Measurements from ENCODE around the gene UBE3C.

Gene UBE3C

DNA sequence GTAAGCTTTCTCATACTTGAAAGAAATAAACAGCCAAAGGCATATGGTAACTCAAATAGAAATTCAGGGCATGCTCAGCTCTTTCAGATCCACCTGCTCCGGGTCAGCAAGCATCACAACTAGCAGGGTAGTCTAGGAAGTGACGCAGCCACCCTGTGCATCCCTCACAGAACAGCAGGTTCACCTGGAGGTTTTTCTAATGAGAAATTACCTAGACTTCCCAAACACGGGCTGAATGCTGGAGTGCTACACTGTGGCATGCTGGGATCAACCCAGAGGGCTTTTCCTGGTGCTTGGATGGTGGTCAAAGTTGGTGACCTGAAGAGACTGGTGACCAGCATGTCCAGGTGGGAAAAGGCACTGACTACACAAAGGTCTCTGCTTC is 131.3 kb downstream of the UBE3C start:
- no peak for TF ChIP-seq CREB1 (IDR thresholded peaks at IDR 0.05; ENCODE audit: low read depth)
- TF ChIP-seq ZBTB7A (IDR thresholded peaks at IDR 0.05; ENCODE audit: low read depth): no peak
- TF ChIP-seq EP300 (IDR thresholded peaks at IDR 0.05; ENCODE audit: borderline replicate concordance): no peak
- no peak for TF ChIP-seq YY1 (IDR thresholded peaks at IDR 0.05; ENCODE audit: low read depth)
- TF ChIP-seq TAF1 (IDR thresholded peaks at IDR 0.05; ENCODE audit: low read depth): no peak
- no peak for TF ChIP-seq TCF12 (IDR thresholded peaks at IDR 0.05; ENCODE audit: low read depth)
- TF ChIP-seq, protein P1, sequence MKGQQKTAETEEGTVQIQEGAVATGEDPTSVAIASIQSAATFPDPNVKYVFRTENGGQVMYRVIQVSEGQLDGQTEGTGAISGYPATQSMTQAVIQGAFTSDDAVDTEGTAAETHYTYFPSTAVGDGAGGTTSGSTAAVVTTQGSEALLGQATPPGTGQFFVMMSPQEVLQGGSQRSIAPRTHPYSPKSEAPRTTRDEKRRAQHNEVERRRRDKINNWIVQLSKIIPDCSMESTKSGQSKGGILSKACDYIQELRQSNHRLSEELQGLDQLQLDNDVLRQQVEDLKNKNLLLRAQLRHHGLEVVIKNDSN (IDR thresholded peaks at IDR 0.05): no peak
- TF ChIP-seq TEAD4 (IDR thresholded peaks at IDR 0.05): no peak
- TF ChIP-seq NFIC (IDR thresholded peaks at IDR 0.05): no peak
- TF ChIP-seq CEBPB (IDR thresholded peaks at IDR 0.05): no peak
- TF ChIP-seq, protein P2, sequence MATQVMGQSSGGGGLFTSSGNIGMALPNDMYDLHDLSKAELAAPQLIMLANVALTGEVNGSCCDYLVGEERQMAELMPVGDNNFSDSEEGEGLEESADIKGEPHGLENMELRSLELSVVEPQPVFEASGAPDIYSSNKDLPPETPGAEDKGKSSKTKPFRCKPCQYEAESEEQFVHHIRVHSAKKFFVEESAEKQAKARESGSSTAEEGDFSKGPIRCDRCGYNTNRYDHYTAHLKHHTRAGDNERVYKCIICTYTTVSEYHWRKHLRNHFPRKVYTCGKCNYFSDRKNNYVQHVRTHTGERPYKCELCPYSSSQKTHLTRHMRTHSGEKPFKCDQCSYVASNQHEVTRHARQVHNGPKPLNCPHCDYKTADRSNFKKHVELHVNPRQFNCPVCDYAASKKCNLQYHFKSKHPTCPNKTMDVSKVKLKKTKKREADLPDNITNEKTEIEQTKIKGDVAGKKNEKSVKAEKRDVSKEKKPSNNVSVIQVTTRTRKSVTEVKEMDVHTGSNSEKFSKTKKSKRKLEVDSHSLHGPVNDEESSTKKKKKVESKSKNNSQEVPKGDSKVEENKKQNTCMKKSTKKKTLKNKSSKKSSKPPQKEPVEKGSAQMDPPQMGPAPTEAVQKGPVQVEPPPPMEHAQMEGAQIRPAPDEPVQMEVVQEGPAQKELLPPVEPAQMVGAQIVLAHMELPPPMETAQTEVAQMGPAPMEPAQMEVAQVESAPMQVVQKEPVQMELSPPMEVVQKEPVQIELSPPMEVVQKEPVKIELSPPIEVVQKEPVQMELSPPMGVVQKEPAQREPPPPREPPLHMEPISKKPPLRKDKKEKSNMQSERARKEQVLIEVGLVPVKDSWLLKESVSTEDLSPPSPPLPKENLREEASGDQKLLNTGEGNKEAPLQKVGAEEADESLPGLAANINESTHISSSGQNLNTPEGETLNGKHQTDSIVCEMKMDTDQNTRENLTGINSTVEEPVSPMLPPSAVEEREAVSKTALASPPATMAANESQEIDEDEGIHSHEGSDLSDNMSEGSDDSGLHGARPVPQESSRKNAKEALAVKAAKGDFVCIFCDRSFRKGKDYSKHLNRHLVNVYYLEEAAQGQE (IDR thresholded peaks at IDR 0.05; ENCODE audit: low read depth): no peak
- TF ChIP-seq, protein P3, sequence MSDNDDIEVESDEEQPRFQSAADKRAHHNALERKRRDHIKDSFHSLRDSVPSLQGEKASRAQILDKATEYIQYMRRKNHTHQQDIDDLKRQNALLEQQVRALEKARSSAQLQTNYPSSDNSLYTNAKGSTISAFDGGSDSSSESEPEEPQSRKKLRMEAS (IDR thresholded peaks at IDR 0.05): no peak
- TF ChIP-seq FOXM1 (IDR thresholded peaks at IDR 0.05; ENCODE audit: borderline replicate concordance, low read depth): no peak

DNA sequence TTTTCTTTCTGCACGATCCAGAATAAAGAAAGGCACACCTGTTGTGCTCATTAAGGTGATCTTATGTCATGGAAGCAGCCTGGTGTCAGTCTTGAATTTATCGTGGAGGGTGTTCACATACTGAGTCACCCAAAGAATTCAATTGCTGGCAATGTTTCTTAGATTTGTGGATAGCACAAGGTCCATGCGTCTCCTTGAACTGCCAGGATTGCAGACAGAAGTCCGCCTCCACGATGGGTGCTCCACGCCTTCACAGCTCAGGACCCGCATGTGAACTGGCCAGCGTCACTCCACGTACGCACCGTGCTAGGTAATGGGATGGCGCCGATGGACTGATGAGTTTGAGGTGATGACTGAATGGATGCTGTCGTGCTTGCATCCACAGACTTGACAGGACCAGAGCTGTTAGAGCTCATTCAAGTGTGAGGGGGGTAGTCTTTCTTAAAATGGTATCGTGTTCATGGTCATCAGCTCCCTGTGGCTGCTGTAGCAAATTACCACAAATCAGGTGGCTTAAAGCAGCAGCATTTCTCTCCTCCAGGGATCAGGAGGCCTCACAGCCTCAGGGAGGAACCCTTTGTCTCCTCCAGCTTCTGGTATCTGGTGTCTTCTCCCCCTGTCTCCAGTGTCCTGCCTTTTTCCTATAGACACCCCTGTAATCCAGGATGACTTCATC is 132.7 kb downstream of the UBE3C start:
- no peak for TF ChIP-seq TAF1 (IDR thresholded peaks at IDR 0.05; ENCODE audit: low read depth)
- TF ChIP-seq TEAD4 (IDR thresholded peaks at IDR 0.05): no peak
- no peak for TF ChIP-seq RAD21 (IDR thresholded peaks at IDR 0.05; ENCODE audit: low read depth)
- TF ChIP-seq, protein P2 (IDR thresholded peaks at IDR 0.05; ENCODE audit: low read depth): no peak
- TF ChIP-seq CREB1 (IDR thresholded peaks at IDR 0.05; ENCODE audit: low read depth): no peak
- no peak for TF ChIP-seq FOXM1 (IDR thresholded peaks at IDR 0.05; ENCODE audit: borderline replicate concordance, low read depth)
- TF ChIP-seq YY1 (IDR thresholded peaks at IDR 0.05; ENCODE audit: low read depth): no peak
- TF ChIP-seq NFIC (IDR thresholded peaks at IDR 0.05): no peak
- no peak for TF ChIP-seq EP300 (IDR thresholded peaks at IDR 0.05; ENCODE audit: borderline replicate concordance)
- no peak for TF ChIP-seq ZBTB7A (IDR thresholded peaks at IDR 0.05; ENCODE audit: low read depth)
- TF ChIP-seq, protein P1 (IDR thresholded peaks at IDR 0.05): no peak
- TF ChIP-seq TCF12 (IDR thresholded peaks at IDR 0.05; ENCODE audit: low read depth): no peak
- TF ChIP-seq, protein P3 (IDR thresholded peaks at IDR 0.05): no peak

DNA sequence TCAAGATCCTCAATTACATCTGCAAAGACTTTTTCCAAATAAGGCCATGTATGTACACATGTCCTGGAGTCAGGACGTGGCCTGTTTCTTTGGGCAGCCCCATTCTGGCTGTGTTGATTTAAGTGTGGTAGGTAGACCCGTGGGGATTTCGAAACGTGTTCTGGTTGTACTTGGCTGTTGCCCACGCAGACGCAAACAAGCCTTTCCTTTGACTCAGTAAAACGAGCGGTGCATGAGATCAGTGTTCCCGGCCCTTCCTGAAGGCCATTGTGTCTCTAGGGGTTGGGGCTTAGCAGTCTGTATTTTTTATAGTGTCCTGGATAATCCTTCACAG is 133.2 kb downstream of the UBE3C start:
- TF ChIP-seq CEBPB (IDR thresholded peaks at IDR 0.05) (no peak), NFIC (IDR thresholded peaks at IDR 0.05) (no peak)
- TF ChIP-seq, protein P1 (IDR thresholded peaks at IDR 0.05): no peak

DNA sequence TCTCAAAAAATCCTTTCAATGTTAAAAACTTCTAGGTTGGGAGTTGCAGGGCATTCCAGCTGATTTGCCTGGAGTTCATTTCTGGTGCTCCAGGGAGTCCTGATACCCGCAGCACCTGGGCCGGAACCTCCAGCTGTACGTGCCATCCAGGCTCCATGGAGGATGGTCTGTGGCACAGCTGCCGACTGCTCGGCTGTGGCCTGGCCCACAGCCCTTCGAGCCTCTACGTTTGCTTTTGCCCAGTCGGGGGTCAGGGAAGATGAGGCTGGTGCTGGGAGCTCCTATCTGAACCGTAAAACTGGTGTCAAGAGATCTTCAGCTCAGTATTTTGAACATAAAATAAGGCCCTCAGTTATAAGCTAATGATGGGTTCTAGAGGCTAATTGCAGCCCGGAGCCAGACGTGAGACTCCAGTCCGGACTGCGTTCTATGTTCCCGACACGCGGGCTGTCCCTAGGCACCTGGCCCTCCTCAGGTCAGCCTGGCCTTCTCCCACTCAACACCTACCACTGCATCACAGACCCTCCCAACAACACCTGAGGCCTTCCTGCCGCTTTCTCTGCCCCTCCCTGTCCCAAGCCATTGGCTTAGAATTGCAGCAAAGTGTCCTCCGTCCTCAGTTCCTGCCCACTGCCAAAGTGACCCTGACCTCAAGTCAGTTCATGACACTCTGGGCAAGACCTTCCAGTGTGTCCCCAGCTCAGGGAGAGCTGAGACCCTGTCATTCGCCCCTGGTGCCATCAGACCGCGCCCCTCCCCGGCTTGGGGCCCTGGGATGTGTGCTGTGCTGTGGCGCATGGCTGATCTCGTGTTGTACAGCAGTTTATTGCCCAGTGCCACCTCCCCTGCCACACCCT is 133.9 kb downstream of the UBE3C start:
- no peak for TF ChIP-seq CEBPB (IDR thresholded peaks at IDR 0.05)
- TF ChIP-seq, protein P3 (IDR thresholded peaks at IDR 0.05): no peak
- no peak for TF ChIP-seq YY1 (IDR thresholded peaks at IDR 0.05; ENCODE audit: low read depth)
- no peak for TF ChIP-seq CREB1 (IDR thresholded peaks at IDR 0.05; ENCODE audit: low read depth)
- no peak for TF ChIP-seq ZBTB7A (IDR thresholded peaks at IDR 0.05; ENCODE audit: low read depth)
- TF ChIP-seq RAD21 (IDR thresholded peaks at IDR 0.05; ENCODE audit: low read depth): no peak
- TF ChIP-seq EP300 (IDR thresholded peaks at IDR 0.05; ENCODE audit: borderline replicate concordance): no peak
- no peak for TF ChIP-seq EGR1 (IDR thresholded peaks at IDR 0.05)
- no peak for TF ChIP-seq FOXM1 (IDR thresholded peaks at IDR 0.05; ENCODE audit: borderline replicate concordance, low read depth)
- TF ChIP-seq TEAD4 (IDR thresholded peaks at IDR 0.05): no peak
- TF ChIP-seq TAF1 (IDR thresholded peaks at IDR 0.05; ENCODE audit: low read depth): no peak
- no peak for TF ChIP-seq NFIC (IDR thresholded peaks at IDR 0.05)
- TF ChIP-seq TCF12 (IDR thresholded peaks at IDR 0.05; ENCODE audit: low read depth): no peak
- TF ChIP-seq, protein P1 (IDR thresholded peaks at IDR 0.05): no peak
- TF ChIP-seq, protein P2 (IDR thresholded peaks at IDR 0.05; ENCODE audit: low read depth): no peak

Measured in Ishikawa (cell line).